HepG2 (cell line): ENCODE results near the gene ATG16L1. TPM values are rescaled to one million over a fixed set of nuclear protein-coding genes. Genes with fewer than 3 reads are reported as not detected.

ENCODE experiments used
- ATF6 ChIP-seq: sonication (generic); formaldehyde crosslinking; conservative IDR thresholded peaks from 2 replicates; pipeline ENCODE4 v1.4.0; 2020; ENCODE audit warnings: missing genetic modification reagents
- DDIT3 ChIP-seq: sonication (generic); formaldehyde crosslinking; IDR thresholded peaks from 2 replicates; pipeline ENCODE4 v1.4.0; 2020; ENCODE audit warnings: mild to moderate bottlenecking, missing genetic modification reagents
- ETV6 ChIP-seq: sonication (generic); formaldehyde crosslinking; conservative IDR thresholded peaks from 2 replicates; pipeline ENCODE4 v1.4.0; 2020; ENCODE audit warnings: missing genetic modification reagents
- MTA3 ChIP-seq: sonication (generic); formaldehyde crosslinking; IDR thresholded peaks from 2 replicates; pipeline ENCODE4 v1.4.0; 2020; ENCODE audit warnings: missing genetic modification reagents
- NR2F6 ChIP-seq, 2 experiments: IDR thresholded peaks; 2 replicates each; pipeline ENCODE4 v1.6.1; 2016; ENCODE audit warnings: antibody characterized with exemption in 1 of 2, mild to moderate bottlenecking in 1 of 2
- PITX1 ChIP-seq: sonication (generic); formaldehyde crosslinking; IDR thresholded peaks from 2 replicates; pipeline ENCODE4 v1.5.1; 2020; ENCODE audit warnings: mild to moderate bottlenecking, missing genetic modification reagents
- SAP130 ChIP-seq: IDR thresholded peaks from 2 replicates; pipeline ENCODE4 v1.6.1; 2016; ENCODE audit warnings: low read depth
- SATB2 ChIP-seq: sonication (generic); formaldehyde crosslinking; IDR thresholded peaks from 2 replicates; pipeline ENCODE4 v1.5.0; 2020; ENCODE audit warnings: missing genetic modification reagents
- SNAPC2 ChIP-seq: sonication (generic); formaldehyde crosslinking; IDR thresholded peaks from 2 replicates; pipeline ENCODE4 v1.8.1; 2022; ENCODE audit warnings: mild to moderate bottlenecking, missing genetic modification reagents
- SP2 ChIP-seq: sonication (generic); formaldehyde crosslinking; IDR thresholded peaks from 2 replicates; pipeline ENCODE4 v1.5.1; 2020; ENCODE audit warnings: mild to moderate bottlenecking, missing genetic modification reagents
- SP5 ChIP-seq: IDR thresholded peaks from 2 replicates; pipeline ENCODE4 v1.6.1; 2016; ENCODE audit warnings: low read depth, borderline replicate concordance
- TAF1 ChIP-seq: sonication (generic); formaldehyde crosslinking; IDR thresholded peaks from 2 replicates; pipeline ENCODE4 v1.4.0; 2020; ENCODE audit warnings: missing genetic modification reagents
- TGIF2 ChIP-seq: IDR thresholded peaks from 2 replicates; pipeline ENCODE4 v1.6.1; 2016; ENCODE audit warnings: control low read depth, missing compliant biosample characterization
- THAP11 ChIP-seq: IDR thresholded peaks from 2 replicates; pipeline ENCODE4 v1.6.1; 2016; ENCODE audit warnings: missing biosample characterization, missing genetic modification reagents
- TMF1 ChIP-seq: sonication (generic); formaldehyde crosslinking; IDR thresholded peaks from 2 replicates; pipeline ENCODE4 v1.8.1; 2022; ENCODE audit warnings: low read depth, missing genetic modification reagents
- TP53 ChIP-seq: sonication (generic); formaldehyde crosslinking; conservative IDR thresholded peaks from 2 replicates; pipeline ENCODE4 v1.4.0; 2020; ENCODE audit warnings: missing genetic modification reagents
- ZFP36L2 ChIP-seq: sonication (generic); formaldehyde crosslinking; IDR thresholded peaks from 2 replicates; pipeline ENCODE4 v1.4.0; 2020; ENCODE audit warnings: missing genetic modification reagents
- ZFP37 ChIP-seq: sonication (generic); formaldehyde crosslinking; IDR thresholded peaks from 2 replicates; pipeline ENCODE4 v1.4.0; 2020; ENCODE audit warnings: missing genetic modification reagents, borderline replicate concordance
- ZNF276 ChIP-seq: sonication (generic); formaldehyde crosslinking; IDR thresholded peaks from 2 replicates; pipeline ENCODE4 v1.4.0; 2020; ENCODE audit warnings: mild to moderate bottlenecking, low read depth, missing genetic modification reagents
- ZNF335 ChIP-seq: sonication (generic); formaldehyde crosslinking; IDR thresholded peaks from 2 replicates; pipeline ENCODE4 v1.4.0; 2020; ENCODE audit warnings: missing genetic modification reagents
- ZNF558 ChIP-seq: sonication (generic); formaldehyde crosslinking; IDR thresholded peaks from 2 replicates; pipeline ENCODE4 v1.9.0; 2022; ENCODE audit warnings: mild to moderate bottlenecking, missing genetic modification reagents, borderline replicate concordance
- ZNF567 ChIP-seq: sonication (generic); formaldehyde crosslinking; IDR thresholded peaks from 2 replicates; pipeline ENCODE4 v1.8.1; 2023; ENCODE audit warnings: mild to moderate bottlenecking, missing genetic modification reagents, borderline replicate concordance
- ZNF598 ChIP-seq: sonication (generic); formaldehyde crosslinking; IDR thresholded peaks from 2 replicates; pipeline ENCODE4 v1.5.1; 2020; ENCODE audit warnings: mild to moderate bottlenecking, missing genetic modification reagents, borderline replicate concordance
- ZNF605 ChIP-seq: sonication (generic); formaldehyde crosslinking; IDR thresholded peaks from 2 replicates; pipeline ENCODE4 v1.8.0; 2022; ENCODE audit warnings: mild to moderate bottlenecking, missing genetic modification reagents
- polyA plus RNA-seq, 8 experiments: library from polyadenylated mRNA; depleted of rRNA in 3 of 8; stranded (reverse) in 7 of 8; unstranded in 1 of 8; fragments of >200 nt; fragmentation: Illumina TruSeq in 4 of 8; extraction: Trizol in 4 of 8; gene quantifications; 2 replicates each; pipeline versions ENCODE4 v1.2.1 to v1.2.3, GENCODE V29; 2011 to 2016; ENCODE audit warnings: low read depth in 4 of 8, missing spikeins in 1 of 8, mixed read lengths in 1 of 8; ENCODE audit not compliant: insufficient read depth in 1 of 8
- total RNA-seq, 5 experiments: library from RNA; depleted of rRNA; stranded (reverse); fragments of >200 nt; fragmentation: Illumina TruSeq; extraction: Trizol; gene quantifications; 2 replicates each; pipeline ENCODE4 v1.2.3, GENCODE V29; 2016; ENCODE audit warnings: low read depth in 1 of 5
- TF ChIP-seq, protein P1 (sequence below): IDR thresholded peaks from 2 replicates; pipeline ENCODE4 v1.6.1; 2016; ENCODE audit warnings: missing genetic modification reagents, missing compliant biosample characterization

The ATG16L1 gene
- total and polyA plus RNA-seq, 2 of the 13 experiments (the other 11 are each of a cell fraction or from before 2014, with no cell fraction given): 26.0 to 51.7 TPM

DNA sequence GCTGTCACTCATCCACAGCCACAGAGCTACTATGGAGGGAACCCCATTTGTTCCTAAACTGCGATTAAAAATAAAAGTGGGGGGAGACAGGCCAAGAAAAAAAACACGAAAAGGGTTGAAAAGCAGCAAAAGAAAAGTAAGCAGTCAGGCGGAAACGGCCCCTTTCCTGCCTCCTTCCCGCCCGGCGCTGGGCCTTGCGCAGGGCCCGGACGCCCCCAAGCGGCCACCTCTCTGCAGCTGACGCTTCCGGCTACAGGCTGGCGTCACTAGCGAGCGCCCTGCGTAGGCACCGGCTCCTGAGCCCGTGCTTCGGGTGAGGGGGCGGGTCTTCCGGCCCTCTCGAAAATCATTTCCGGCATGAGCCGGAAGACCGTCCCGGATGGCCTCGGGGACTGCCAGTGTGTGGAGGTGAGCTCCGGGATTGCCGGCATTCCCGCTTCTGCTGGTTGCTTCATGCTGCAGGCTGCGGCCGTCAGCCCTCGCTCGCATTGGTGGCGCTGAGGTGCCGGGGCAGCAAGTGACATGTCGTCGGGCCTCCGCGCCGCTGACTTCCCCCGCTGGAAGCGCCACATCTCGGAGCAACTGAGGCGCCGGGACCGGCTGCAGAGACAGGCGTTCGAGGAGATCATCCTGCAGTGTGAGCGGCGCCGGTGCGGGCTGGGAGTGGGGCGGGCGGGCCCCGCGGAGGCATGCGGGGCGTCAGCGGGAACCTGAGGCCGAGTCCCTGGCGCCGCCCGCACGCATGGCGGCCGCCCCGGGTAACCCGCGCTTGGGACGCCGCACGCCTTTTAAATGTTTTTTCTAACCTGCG lies at the start of gene ATG16L1 (continued):
- TF ChIP-seq SATB2 (no peak), ETV6 (CRISPR knock-in tag) (peak; percentile 88), TGIF2 (CRISPR knock-in tag) (peak; percentile 77), SP5 (peak; percentile 49; the same call in 1 of the 2 replicates), TMF1 (CRISPR knock-in tag) (peak; percentile 77), DDIT3 (CRISPR knock-in tag) (peak; percentile 50; the same call in 1 of the 2 replicates), ZNF598 (CRISPR knock-in tag) (peak; percentile 77; the same call in 1 of the 2 replicates), TP53 (0 out of 2 replicates have a peak, but pooled peaks have one; percentile 62), ZNF567 (peak; percentile 87; the same call in 1 of the 2 replicates), ATF6 (CRISPR knock-in tag) (peak; percentile 74; the same call in 1 of the 2 replicates), PITX1 (peak; percentile 76), NR2F6 (IDR thresholded peaks at IDR 0.05) (no peak), NR2F6 (CRISPR knock-in tag; IDR thresholded peaks at IDR 0.05) (peak; percentile 79), ZFP36L2 (0 out of 2 replicates have a peak, but pooled peaks have one; percentile 71), SAP130 (CRISPR knock-in tag) (peak; percentile 99), ZNF558 (CRISPR knock-in tag) (peak; percentile 95; the same call in 1 of the 2 replicates), SNAPC2 (CRISPR knock-in tag) (peak; percentile 97), MTA3 (CRISPR knock-in tag) (no peak), THAP11 (peak; percentile 96), ZNF605 (CRISPR knock-in tag) (peak; percentile 91), TAF1 (peak; percentile 97), ZFP37 (CRISPR knock-in tag) (peak; percentile 66; the same call in 1 of the 2 replicates), ZNF276 (CRISPR knock-in tag) (peak; percentile 94), SP2 (CRISPR knock-in tag) (peak; percentile 95), ZNF335 (CRISPR knock-in tag) (peak; percentile 83)
- TF ChIP-seq, protein P1, sequence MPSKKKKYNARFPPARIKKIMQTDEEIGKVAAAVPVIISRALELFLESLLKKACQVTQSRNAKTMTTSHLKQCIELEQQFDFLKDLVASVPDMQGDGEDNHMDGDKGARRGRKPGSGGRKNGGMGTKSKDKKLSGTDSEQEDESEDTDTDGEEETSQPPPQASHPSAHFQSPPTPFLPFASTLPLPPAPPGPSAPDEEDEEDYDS (CRISPR knock-in tag): peak; percentile 77
